ENCODE data around the gene KHDC1L.

- TF ChIP-seq, protein P1, sequence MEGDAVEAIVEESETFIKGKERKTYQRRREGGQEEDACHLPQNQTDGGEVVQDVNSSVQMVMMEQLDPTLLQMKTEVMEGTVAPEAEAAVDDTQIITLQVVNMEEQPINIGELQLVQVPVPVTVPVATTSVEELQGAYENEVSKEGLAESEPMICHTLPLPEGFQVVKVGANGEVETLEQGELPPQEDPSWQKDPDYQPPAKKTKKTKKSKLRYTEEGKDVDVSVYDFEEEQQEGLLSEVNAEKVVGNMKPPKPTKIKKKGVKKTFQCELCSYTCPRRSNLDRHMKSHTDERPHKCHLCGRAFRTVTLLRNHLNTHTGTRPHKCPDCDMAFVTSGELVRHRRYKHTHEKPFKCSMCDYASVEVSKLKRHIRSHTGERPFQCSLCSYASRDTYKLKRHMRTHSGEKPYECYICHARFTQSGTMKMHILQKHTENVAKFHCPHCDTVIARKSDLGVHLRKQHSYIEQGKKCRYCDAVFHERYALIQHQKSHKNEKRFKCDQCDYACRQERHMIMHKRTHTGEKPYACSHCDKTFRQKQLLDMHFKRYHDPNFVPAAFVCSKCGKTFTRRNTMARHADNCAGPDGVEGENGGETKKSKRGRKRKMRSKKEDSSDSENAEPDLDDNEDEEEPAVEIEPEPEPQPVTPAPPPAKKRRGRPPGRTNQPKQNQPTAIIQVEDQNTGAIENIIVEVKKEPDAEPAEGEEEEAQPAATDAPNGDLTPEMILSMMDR (conservative IDR thresholded peaks at IDR 0.05; ENCODE audit: low read depth, low read length): no peak
- TF ChIP-seq POLR2A (IDR thresholded peaks at IDR 0.05; ENCODE audit: low read depth, low read length): no peak
- no peak for TF ChIP-seq MAZ (IDR thresholded peaks at IDR 0.05; ENCODE audit: borderline replicate concordance, low read depth, low read length)
- TF ChIP-seq RAD21 (IDR thresholded peaks at IDR 0.05; ENCODE audit: low read length): no peak
- TF ChIP-seq CEBPB (IDR thresholded peaks at IDR 0.05; ENCODE audit: low read depth, low read length): no peak
- no peak for TF ChIP-seq MXI1 (IDR thresholded peaks at IDR 0.05; ENCODE audit: borderline replicate concordance, low read depth, low read length)
- TF ChIP-seq RFX5 (IDR thresholded peaks at IDR 0.05; ENCODE audit: low read depth, low read length): no peak
- no peak for TF ChIP-seq CHD1 (IDR thresholded peaks at IDR 0.05; ENCODE audit: low read depth, low read length)
- no peak for TF ChIP-seq SMC3 (IDR thresholded peaks at IDR 0.05; ENCODE audit: low read depth, low read length)
- no peak for TF ChIP-seq USF2 (IDR thresholded peaks at IDR 0.05; ENCODE audit: low read depth, low read length)
- TF ChIP-seq NFE2L2 (IDR thresholded peaks at IDR 0.05; ENCODE audit: low read depth, low read length): no peak
Measured at GRCh38 chr6:73204252-73204651, 21.0 kb downstream of the KHDC1L start.

All from IMR-90 (cell line).